Pancreas (tissue), 10 donors: ENCODE measurements around the gene SMIM44. TPM values are rescaled to one million over a fixed set of nuclear protein-coding genes. Genes with fewer than 3 reads are reported as not detected.
A peak's percentile ranks its signal among the peaks of the same experiment; 100 is the strongest.

Experiments used
- ATAC-seq, 4 donors: fragments of 200-7000 bp; cut with Tn5 transposase; one replicate each; pipeline versions ENCODE4 v1.8.0 to v1.9.1; 2020; ENCODE audit warnings: mild to moderate bottlenecking in 4 of 4, moderate library complexity in 4 of 4
- DNase-seq, 6 donors: peaks; one replicate each; pipeline ENCODE4 v3.0.0-alpha.2; 2020
- FAIRE-seq: peaks from 2 replicates; lab custom pipeline; 2012; peaks lifted over from hg19 to GRCh38; lab: Jason Lieb, UNC
- H3K27ac ChIP-seq, 4 donors: fragments of 200-600 bp; sonication (generic); 1 replicate in 3 of 4; 2 replicates in 1 of 4; pipeline versions ENCODE4 v1.5.0 to v1.8.0; 2020
- H3K27me3 ChIP-seq, 4 donors: fragments of 200-600 bp; one replicate each; pipeline ENCODE4 v1.8.0; 2021
- H3K36me3 ChIP-seq, 3 donors: fragments of 200-600 bp; sonication (generic) in 1 of 3; one replicate each; pipeline versions ENCODE4 v1.5.0 to v1.8.0; 2020 to 2021
- H3K4me1 ChIP-seq, 3 donors: fragments of 200-600 bp; one replicate each; pipeline ENCODE4 v1.8.0; 2021
- H3K4me3 ChIP-seq, 4 donors: fragments of 200-600 bp; sonication (generic) in 2 of 4; one replicate each; pipeline versions ENCODE4 v1.5.0 to v1.8.0; 2020 to 2021
- H3K9me3 ChIP-seq, 4 donors: fragments of 200-600 bp; one replicate each; pipeline ENCODE4 v1.8.0; 2021
- WGBS, 2 donors: extraction: QIAGEN DNeasy Blood & Tissue Kit; methylation state at CpG; one replicate each; pipeline ENCODE4 v1.1.7; 2013; 5-methylcytosine and 5-hydroxymethylcytosine counted together
- intact Hi-C, 3 donors: fragments of 100-400 bp; cut with DNase I; formaldehyde crosslinking; loops; one replicate each; pipeline versions ENCODE4 v1.11.1 to v1.14.2; 2022
- polyA plus RNA-seq, 2 donors: library from polyadenylated mRNA; stranded (reverse); fragments of 200-250 nt; gene quantifications; one replicate each; pipeline ENCODE4 v1.2.3, GENCODE V29; 2013
- total RNA-seq, 6 donors: library from RNA; stranded (reverse); fragmentation: NEBNext Ultra II Directional in 4 of 6; extraction: Animal tissue kit (Norgen Biotek cat#: 25700) in 4 of 6; gene quantifications; one replicate each; pipeline versions ENCODE4 v1.2.1 to v1.2.4, GENCODE V29; 2021 to 2023
- TF ChIP-seq, protein P1 (sequence below), 4 donors: fragments of 200-600 bp; sonication (generic) in 3 of 4; IDR thresholded peaks; one replicate each; pipeline versions ENCODE4 v1.5.0 to v1.8.0; 2021; ENCODE audit warnings: antibody characterized with exemption in 4 of 4
- donor health status: healthy with polysubstance abuse.
- donor health status: DM: no; HTN: no; CAD: no; lungs with moderate emphysema.
- donor health status: DM: no; HTN: no; CAD: no.
- donor health status: control.
- donor health status: control.
- donor health status: Bipolar disorder and iron deficiency.
- donor health status: DM: yes; HTN: yes; CAD: no.
- donor health status: DM: no; HTN: no; CAD: no.
- donor health status: DM: no; HTN: no; CAD: no.
- donor health status: DM: yes; HTN: yes; CAD: no.

Gene SMIM44
- total and polyA plus RNA-seq, 8 donors, result 0.92 TPM; not detected in 7

GRCh38 chr19:3441089-3441985 is 41.9 kb downstream of the SMIM44 start:
- WGBS, 2 donors, result 86 to 90% methylated on average over 25 of the region's 25 CpGs
- intact Hi-C loops, result no loop called here
- TF ChIP-seq, protein P1, sequence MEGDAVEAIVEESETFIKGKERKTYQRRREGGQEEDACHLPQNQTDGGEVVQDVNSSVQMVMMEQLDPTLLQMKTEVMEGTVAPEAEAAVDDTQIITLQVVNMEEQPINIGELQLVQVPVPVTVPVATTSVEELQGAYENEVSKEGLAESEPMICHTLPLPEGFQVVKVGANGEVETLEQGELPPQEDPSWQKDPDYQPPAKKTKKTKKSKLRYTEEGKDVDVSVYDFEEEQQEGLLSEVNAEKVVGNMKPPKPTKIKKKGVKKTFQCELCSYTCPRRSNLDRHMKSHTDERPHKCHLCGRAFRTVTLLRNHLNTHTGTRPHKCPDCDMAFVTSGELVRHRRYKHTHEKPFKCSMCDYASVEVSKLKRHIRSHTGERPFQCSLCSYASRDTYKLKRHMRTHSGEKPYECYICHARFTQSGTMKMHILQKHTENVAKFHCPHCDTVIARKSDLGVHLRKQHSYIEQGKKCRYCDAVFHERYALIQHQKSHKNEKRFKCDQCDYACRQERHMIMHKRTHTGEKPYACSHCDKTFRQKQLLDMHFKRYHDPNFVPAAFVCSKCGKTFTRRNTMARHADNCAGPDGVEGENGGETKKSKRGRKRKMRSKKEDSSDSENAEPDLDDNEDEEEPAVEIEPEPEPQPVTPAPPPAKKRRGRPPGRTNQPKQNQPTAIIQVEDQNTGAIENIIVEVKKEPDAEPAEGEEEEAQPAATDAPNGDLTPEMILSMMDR (IDR thresholded peaks at IDR 0.05), result no peak
- Histone ChIP-seq H3K27me3 (no peaks in the 10 kb centered on the region), H3K4me1 (no peaks in the 10 kb centered on the region), H3K27ac (no peak overlapping the region), H3K36me3 (peaks cover 3 to 51% (median 22%) of the 10 kb centered on the region in 3 donors), H3K4me3 (no peak overlapping the region), H3K9me3 (no peaks in the 10 kb centered on the region)
- DNase-seq (no peak), FAIRE-seq (no peak), ATAC-seq (no peak)

DNA sequence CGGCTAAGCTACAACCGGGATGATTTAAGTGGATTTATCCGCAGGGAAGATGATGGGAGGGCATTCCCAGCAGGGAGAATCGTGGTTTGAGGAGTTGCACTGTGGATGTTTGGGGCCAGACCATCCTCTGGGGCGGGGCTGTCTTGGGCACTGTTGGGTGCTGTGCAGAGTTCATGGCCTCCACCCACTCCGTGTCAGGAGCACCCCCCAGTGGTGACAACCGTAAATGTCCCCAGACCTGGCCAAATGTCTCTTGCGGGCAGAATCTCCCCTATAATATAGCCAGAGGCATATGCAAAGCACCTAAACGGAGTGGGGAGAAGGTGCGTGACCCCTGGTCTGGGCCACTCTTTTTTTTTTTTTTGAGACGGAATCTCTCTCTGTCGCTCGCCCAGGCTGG is 43.2 kb downstream of the SMIM44 start:
- Histone ChIP-seq H3K4me3 (no peak overlapping the region), H3K27ac (no peak overlapping the region), H3K9me3 (no peaks in the 10 kb centered on the region), H3K27me3 (no peaks in the 10 kb centered on the region), H3K4me1 (no peaks in the 10 kb centered on the region), H3K36me3 (peaks cover 0 to 57% (median 11%) of the 10 kb centered on the region in 3 donors)
- peak in 2 of 6 donors; percentile 57 for DNase-seq
- TF ChIP-seq, protein P1 (IDR thresholded peaks at IDR 0.05), result peak in 2 of 4 donors; percentile 28 to 29
- 72 to 78% methylated on average over 13 of the region's 13 CpGs for WGBS, 2 donors
- no peak for FAIRE-seq
- ATAC-seq, result peak in 3 of 4 donors; percentile 47 to 68 (median 55)
- intact Hi-C loops, result no loop called here

DNA sequence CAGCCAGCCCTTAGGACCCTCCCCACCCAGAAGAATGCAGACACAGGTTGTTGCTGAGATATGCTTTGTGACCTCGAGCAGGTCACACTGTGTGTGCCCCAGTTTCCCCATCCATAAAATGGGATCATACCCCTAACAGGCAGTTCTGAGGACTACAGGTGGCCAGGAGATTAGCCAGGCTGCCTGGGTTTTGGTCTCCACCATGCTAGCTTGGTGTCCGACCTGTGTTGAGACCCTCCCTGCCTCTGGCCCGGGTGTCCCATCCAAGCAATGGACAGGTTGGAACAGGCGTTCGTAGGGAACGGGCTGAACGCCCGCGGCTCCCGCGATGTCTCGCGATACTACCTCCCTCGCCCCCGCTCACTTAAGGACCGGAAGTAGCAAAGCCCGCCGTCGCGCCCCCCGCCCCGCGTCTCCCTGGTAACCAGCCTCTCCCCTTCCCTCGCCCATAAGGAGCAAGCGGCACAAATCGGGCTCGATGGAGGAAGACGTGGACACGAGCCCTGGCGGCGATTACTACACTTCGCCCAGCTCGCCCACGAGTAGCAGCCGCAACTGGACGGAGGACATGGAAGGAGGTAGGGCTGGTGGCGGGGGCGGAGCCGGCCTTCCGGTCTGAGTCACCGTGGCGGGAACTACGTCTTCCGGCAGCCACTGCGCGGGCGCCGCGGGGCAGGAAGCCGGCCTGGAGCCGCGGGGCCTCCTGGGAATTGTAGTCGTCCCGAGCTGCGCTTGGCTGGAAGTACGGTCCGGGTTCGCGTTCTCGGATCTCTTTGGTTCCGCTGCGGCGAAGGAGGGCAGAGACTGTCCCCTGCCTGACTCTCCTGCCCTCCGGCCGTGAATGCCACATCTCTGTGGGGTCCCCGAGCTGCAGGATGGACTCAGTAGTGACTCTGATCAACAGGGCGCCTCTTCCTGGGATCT is 48.3 kb downstream of the SMIM44 start:
- FAIRE-seq, result no peak

DNA sequence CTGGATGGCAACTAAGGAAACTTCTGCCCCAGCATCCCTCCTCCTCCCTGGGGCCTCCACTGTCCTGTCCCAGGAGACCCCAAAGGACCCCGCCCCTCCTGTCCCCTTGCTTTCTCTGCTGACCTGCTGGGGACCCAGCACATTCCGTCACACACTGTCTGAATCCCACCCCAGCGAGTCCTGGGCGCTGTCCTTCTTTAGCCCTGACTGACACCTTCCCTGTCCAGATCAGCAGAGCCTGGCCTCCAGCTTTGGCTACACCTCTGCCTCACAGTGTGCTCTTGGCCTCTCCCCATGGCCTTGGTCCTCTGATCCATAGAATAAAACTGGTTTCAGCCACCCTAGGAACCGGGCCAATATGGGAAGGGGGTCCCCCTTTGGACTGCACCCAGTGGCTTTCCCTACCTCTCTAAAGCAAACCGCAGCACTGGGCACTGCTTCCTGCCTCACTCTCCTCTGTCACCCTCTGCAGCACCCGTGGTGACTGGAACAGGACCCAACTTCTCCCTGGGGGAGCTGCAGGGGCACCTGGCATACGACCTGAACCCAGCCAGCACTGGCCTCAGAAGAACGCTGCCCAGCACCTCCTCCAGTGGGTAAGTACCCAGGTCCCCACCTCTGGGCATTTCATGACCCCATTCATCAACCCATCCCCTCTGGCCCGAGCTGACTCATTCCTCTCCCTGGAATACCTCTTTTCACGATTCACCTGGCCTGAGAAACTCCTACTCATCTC is 49.3 kb downstream of the SMIM44 start:
- TF ChIP-seq, protein P1 (IDR thresholded peaks at IDR 0.05), result no peak
- WGBS, 2 donors, result 92 to 95% methylated on average over 11 of the region's 11 CpGs
- no peak for ATAC-seq
- Histone ChIP-seq H3K9me3 (no peaks in the 10 kb centered on the region), H3K36me3 (peaks cover 0 to 59% (median 20%) of the 10 kb centered on the region in 3 donors), H3K27ac (peak overlapping the region in 2 of 4 donors; percentile 72 to 73), H3K27me3 (no peaks in the 10 kb centered on the region), H3K4me3 (no peak overlapping the region), H3K4me1 (peaks cover 0 to 4% (median 0%) of the 10 kb centered on the region in 3 donors)
- DNase-seq, result no peak
- FAIRE-seq, result no peak
- intact Hi-C loops, result no loop called here

More for the DNA sequence above, 48.3 kb downstream of the SMIM44 start:
- Histone ChIP-seq H3K4me3 (peak overlapping the region in 2 of 4 donors; percentile 18 to 27), H3K4me1 (peaks cover 0 to 2% (median 0%) of the 10 kb centered on the region in 3 donors), H3K36me3 (peaks cover 0 to 63% (median 20%) of the 10 kb centered on the region in 3 donors), H3K27me3 (no peaks in the 10 kb centered on the region), H3K27ac (peak overlapping the region; percentile 39 to 73 (median 61)), H3K9me3 (no peaks in the 10 kb centered on the region)
- TF ChIP-seq, protein P1 (IDR thresholded peaks at IDR 0.05), result no peak
- intact Hi-C loops, result no loop called here
- peak; percentile 70 to 94 (median 89) for ATAC-seq
- DNase-seq, result peak; percentile 77 to 91 (median 84)
- WGBS, 2 donors, result 43 to 57% methylated on average over 67 of the region's 67 CpGs
